A673 (cell line): ENCODE data around the gene SYTL5. TPM values are rescaled to one million over a fixed set of nuclear protein-coding genes. Genes with fewer than 3 reads are reported as not detected.

Experiments used
- BruUV-seq: library from RNA; stranded (reverse); fragments of 400-500 nt; replicated peaks from 2 replicates; lab custom pipeline; 2021; lab: Mats Ljungman, UMichigan
- CTCF ChIA-PET: fragments of 300-600 bp; sonication (Branson Sonifier 250); formaldehyde crosslinking; loops from one replicate; lab custom pipeline; 2022; ENCODE audit warnings: antibody characterized with exemption; lab: Charles Lee
- POLR2A ChIA-PET: fragments of 300-600 bp; sonication (Branson Sonifier 250); formaldehyde crosslinking; loops from one replicate; lab custom pipeline; 2022; ENCODE audit warnings: antibody characterized with exemption; ENCODE audit not compliant: low non-redundant PET; lab: Charles Lee
- DNase-seq: peaks from one replicate; pipeline ENCODE4 v3.0.0-alpha.2; 2015; ENCODE audit warnings: low spot score
- H3K27ac ChIP-seq: fragments of 200-600 bp; sonication (generic); 2 replicates; pipeline ENCODE4 v1.5.1; 2016; ENCODE audit warnings: mixed run types, low read depth, mild to moderate bottlenecking, mixed read lengths, antibody characterized with exemption, low read length; ENCODE audit not compliant: poor library complexity, severe bottlenecking
- H3K27me3 ChIP-seq: fragments of 200-600 bp; sonication (generic); replicated peaks from 2 replicates; pipeline ENCODE4 v1.6.1; 2017; ENCODE audit warnings: mixed run types, low read depth, mild to moderate bottlenecking, mixed read lengths, antibody characterized with exemption, low read length; ENCODE audit not compliant: insufficient read depth, poor library complexity
- H3K36me3 ChIP-seq: fragments of 200-600 bp; sonication (generic); 2 replicates; pipeline ENCODE4 v1.6.1; 2016; ENCODE audit warnings: mixed run types, mild to moderate bottlenecking, mixed read lengths, antibody characterized with exemption, low read length; ENCODE audit not compliant: insufficient read depth, poor library complexity, severe bottlenecking
- H3K4me1 ChIP-seq: fragments of 200-600 bp; sonication (generic); 2 replicates; pipeline ENCODE4 v1.6.1; 2017; ENCODE audit warnings: mixed run types, mild to moderate bottlenecking, mixed read lengths, antibody characterized with exemption, low read length; ENCODE audit not compliant: insufficient read depth, poor library complexity, severe bottlenecking
- H3K4me3 ChIP-seq: fragments of 200-600 bp; sonication (generic); 2 replicates; pipeline ENCODE4 v1.5.1; 2016; ENCODE audit warnings: low read depth, mixed run types, mild to moderate bottlenecking, mixed read lengths, low read length; ENCODE audit not compliant: poor library complexity, severe bottlenecking
- H3K9me3 ChIP-seq: fragments of 200-600 bp; sonication (generic); 2 replicates; pipeline ENCODE4 v1.6.1; 2016; ENCODE audit warnings: mixed run types, low read depth, mild to moderate bottlenecking, mixed read lengths, antibody characterized with exemption, low read length; ENCODE audit not compliant: poor library complexity, severe bottlenecking
- CTCF ChIP-seq: fragments of 300-800, 200-600 bp; sonication (generic); conservative IDR thresholded peaks from 2 replicates; pipeline ENCODE4 v1.5.1; 2017; ENCODE audit warnings: low read depth, mild to moderate bottlenecking, antibody characterized with exemption, low read length, moderate library complexity, mixed read lengths
- EZH2 ChIP-seq: fragments of 200-600 bp; sonication (generic); IDR thresholded peaks from 2 replicates; pipeline ENCODE4 v1.6.1; 2017; ENCODE audit warnings: borderline replicate concordance, low read depth, mild to moderate bottlenecking, mixed read lengths, antibody characterized with exemption, low read length; ENCODE audit not compliant: poor library complexity, severe bottlenecking
- intact Hi-C: fragments of 100-400 bp; cut with micrococcal nuclease; formaldehyde crosslinking; loops from one replicate; pipeline ENCODE4 v1.10.0; 2022; ENCODE audit not compliant: unreplicated experiment
- total RNA-seq: library from RNA; stranded (reverse); gene quantifications from 2 replicates; pipeline ENCODE4 v1.2.3, GENCODE V29; 2021

Gene SYTL5
- total RNA-seq, 1 experiment from 2014 or later, result 17.9 TPM

GRCh38 chrX:38142610-38143009 is 136.3 kb downstream of the SYTL5 start:
- intact Hi-C loops, result no loop called here
- no peak overlapping the region for H3K4me3 ChIP-seq
- CTCF ChIA-PET, result no interaction called here

GRCh38 chrX:38149016-38149415 is 142.7 kb downstream of the SYTL5 start:
- intact Hi-C loops, result no loop called here
- ChIA-PET CTCF (no interaction called here), POLR2A (no interaction called here)
- Histone ChIP-seq H3K9me3 (no peaks in the 10 kb centered on the region), H3K27me3 (peaks cover 3% of the 10 kb centered on the region), H3K4me1 (no peaks in the 10 kb centered on the region), H3K27ac (no peak overlapping the region), H3K4me3 (no peak overlapping the region), H3K36me3 (no peaks in the 10 kb centered on the region)
- BruUV-seq, result no TSS peak
- TF ChIP-seq EZH2 (no peak), CTCF (no peak)
- no peak for DNase-seq

More at GRCh38 chrX:38142610-38143009, 136.3 kb downstream of the SYTL5 start:
- TF ChIP-seq CTCF (no peak), EZH2 (no peak)
- no peak for DNase-seq
- Histone ChIP-seq H3K27me3 (no peaks in the 10 kb centered on the region), H3K27ac (no peak overlapping the region), H3K9me3 (no peaks in the 10 kb centered on the region), H3K36me3 (no peaks in the 10 kb centered on the region), H3K4me1 (no peaks in the 10 kb centered on the region)
- BruUV-seq, result no TSS peak
- POLR2A ChIA-PET, result no interaction called here

- TF ChIP-seq CTCF (no peak), EZH2 (no peak)
- no peak for DNase-seq
- ChIA-PET POLR2A (no interaction called here), CTCF (interaction anchor here (1.1 kb wide), 1 partner anchor 16 kb away, joined by 3 read pairs; no protein-coding TSS in a partner anchor)
- Histone ChIP-seq H3K36me3 (no peaks in the 10 kb centered on the region), H3K27ac (no peak overlapping the region), H3K4me1 (no peaks in the 10 kb centered on the region), H3K9me3 (no peaks in the 10 kb centered on the region), H3K27me3 (peaks cover 3% of the 10 kb centered on the region), H3K4me3 (no peak overlapping the region)
- intact Hi-C loops, result no loop called here
- no TSS peak for BruUV-seq
Observed at GRCh38 chrX:38150993-38151392, 144.6 kb downstream of the SYTL5 start.
